Measurements from ENCODE around the gene ENTPD6. TPM values are rescaled to one million over a fixed set of nuclear protein-coding genes. Genes with fewer than 3 reads are reported as not detected.
A peak's percentile ranks its signal among the peaks of the same experiment; 100 is the strongest.

ENTPD6 gene
- total RNA-seq, 1 donor from 2014 or later = 117 TPM

DNA sequence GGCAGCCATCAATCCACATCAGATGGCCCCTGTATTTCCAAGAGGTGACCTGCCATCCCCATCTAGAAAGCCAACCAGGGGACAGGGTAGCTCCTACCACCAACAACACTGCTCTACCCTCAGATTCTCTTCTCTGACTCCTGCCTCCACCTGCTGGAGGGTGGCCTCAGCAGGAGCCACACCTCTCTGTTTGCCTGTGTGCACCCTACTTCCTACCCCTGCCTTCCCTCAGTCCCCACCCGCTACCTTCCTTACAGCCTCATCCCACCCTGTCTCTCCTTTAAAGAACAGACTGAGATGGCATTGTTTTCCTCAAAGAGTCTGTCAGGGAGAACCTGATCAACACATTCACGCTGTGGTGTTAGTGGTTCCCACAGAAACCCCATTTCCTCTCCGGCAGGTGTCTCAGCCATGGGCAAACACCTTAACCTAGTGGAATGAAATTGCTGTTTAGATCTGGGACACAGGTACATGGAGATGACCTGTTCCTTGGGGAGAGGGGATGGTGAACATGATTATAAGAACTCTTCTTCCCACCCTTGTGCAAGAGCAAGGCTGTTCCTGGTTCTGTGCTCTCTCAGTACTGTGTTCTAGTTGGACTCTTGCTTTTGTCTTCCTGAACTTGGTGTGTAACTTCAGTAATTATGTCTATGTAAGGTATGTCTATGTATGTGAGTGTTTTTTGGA lies 1.8 kb downstream of the ENTPD6 start:
- no peak for DNase-seq (ENCODE audit: low read depth)
- H3K36me3 ChIP-seq (ENCODE audit: control insufficient read depth, insufficient read depth, low read length) = peaks cover 1% of the 10 kb centered on the region
- no peak for FAIRE-seq
- H3K27me3 ChIP-seq (ENCODE audit: control insufficient read depth, insufficient read depth, low read length) = no peaks in the 10 kb centered on the region
- TF ChIP-seq, protein P1, sequence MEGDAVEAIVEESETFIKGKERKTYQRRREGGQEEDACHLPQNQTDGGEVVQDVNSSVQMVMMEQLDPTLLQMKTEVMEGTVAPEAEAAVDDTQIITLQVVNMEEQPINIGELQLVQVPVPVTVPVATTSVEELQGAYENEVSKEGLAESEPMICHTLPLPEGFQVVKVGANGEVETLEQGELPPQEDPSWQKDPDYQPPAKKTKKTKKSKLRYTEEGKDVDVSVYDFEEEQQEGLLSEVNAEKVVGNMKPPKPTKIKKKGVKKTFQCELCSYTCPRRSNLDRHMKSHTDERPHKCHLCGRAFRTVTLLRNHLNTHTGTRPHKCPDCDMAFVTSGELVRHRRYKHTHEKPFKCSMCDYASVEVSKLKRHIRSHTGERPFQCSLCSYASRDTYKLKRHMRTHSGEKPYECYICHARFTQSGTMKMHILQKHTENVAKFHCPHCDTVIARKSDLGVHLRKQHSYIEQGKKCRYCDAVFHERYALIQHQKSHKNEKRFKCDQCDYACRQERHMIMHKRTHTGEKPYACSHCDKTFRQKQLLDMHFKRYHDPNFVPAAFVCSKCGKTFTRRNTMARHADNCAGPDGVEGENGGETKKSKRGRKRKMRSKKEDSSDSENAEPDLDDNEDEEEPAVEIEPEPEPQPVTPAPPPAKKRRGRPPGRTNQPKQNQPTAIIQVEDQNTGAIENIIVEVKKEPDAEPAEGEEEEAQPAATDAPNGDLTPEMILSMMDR (IDR thresholded peaks at IDR 0.05; ENCODE audit: insufficient read depth, low read length, severe bottlenecking) = peak; percentile 25
- peak overlapping the region; percentile 88 for H3K4me3 ChIP-seq (ENCODE audit: low read depth, low read length)

DNA sequence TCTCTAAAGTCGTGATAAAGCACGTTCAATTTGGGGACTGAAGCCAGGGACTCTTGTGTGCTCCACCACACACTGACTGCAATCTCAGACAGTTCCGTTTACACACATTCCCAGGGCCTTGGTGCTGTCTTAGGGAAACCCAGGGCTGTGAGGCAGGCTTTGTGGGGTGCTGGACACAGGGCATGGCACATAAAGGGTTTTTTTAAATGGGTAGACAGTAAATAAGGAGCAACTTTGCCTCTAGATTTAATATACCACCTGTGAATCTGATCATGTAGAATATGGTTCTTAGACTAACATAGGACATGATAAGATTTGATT lies 2.3 kb downstream of the ENTPD6 start:
- no peaks in the 10 kb centered on the region for H3K27me3 ChIP-seq (ENCODE audit: control insufficient read depth, insufficient read depth, low read length)
- TF ChIP-seq, protein P1 (IDR thresholded peaks at IDR 0.05; ENCODE audit: insufficient read depth, low read length, severe bottlenecking) = no peak
- FAIRE-seq (no peak), DNase-seq (ENCODE audit: low read depth) (no peak)
- H3K36me3 ChIP-seq (ENCODE audit: control insufficient read depth, insufficient read depth, low read length) = peaks cover 1% of the 10 kb centered on the region
- H3K4me3 ChIP-seq (ENCODE audit: low read depth, low read length) = no peak overlapping the region

- DNase-seq (ENCODE audit: low read depth) (no peak), FAIRE-seq (no peak)
- H3K36me3 ChIP-seq (ENCODE audit: control insufficient read depth, insufficient read depth, low read length) = peaks cover 1% of the 10 kb centered on the region
- H3K4me3 ChIP-seq (ENCODE audit: low read depth, low read length) = no peak overlapping the region
- TF ChIP-seq, protein P1 (IDR thresholded peaks at IDR 0.05; ENCODE audit: insufficient read depth, low read length, severe bottlenecking) = no peak
- no peaks in the 10 kb centered on the region for H3K27me3 ChIP-seq (ENCODE audit: control insufficient read depth, insufficient read depth, low read length)
Measured at GRCh38 chr20:25198663-25199383, 3.3 kb downstream of the ENTPD6 start.

GRCh38 chr20:25199473-25200260 lies 4.2 kb downstream of the ENTPD6 start:
- TF ChIP-seq, protein P1 (IDR thresholded peaks at IDR 0.05; ENCODE audit: insufficient read depth, low read length, severe bottlenecking) = no peak
- DNase-seq (ENCODE audit: low read depth) (no peak), FAIRE-seq (no peak)

DNA sequence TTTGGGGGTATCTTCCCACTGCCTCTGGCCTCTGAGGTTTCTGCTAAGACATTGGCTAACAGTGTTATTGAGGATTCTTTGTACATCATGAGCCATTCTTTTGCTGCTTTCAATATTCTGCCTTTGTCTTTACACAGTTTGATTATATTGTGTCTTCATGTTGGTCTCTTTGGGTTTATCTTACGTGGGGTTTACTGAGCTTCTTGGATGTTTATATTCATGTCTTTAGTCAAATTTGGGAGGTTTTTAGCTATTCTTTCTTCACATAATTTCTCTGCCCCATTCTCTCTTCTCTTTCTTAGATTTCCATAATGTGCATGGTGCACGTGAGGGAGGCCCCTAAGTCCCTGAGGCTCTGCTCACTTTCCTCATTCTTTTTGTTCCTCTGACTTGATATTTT lies 7.6 kb downstream of the ENTPD6 start:
- FAIRE-seq = no peak
- no peaks in the 10 kb centered on the region for H3K27me3 ChIP-seq (ENCODE audit: control insufficient read depth, insufficient read depth, low read length)
- no peak for DNase-seq (ENCODE audit: low read depth)
- TF ChIP-seq, protein P1 (IDR thresholded peaks at IDR 0.05; ENCODE audit: insufficient read depth, low read length, severe bottlenecking) = no peak
- peaks cover 4% of the 10 kb centered on the region for H3K36me3 ChIP-seq (ENCODE audit: control insufficient read depth, insufficient read depth, low read length)
- no peak overlapping the region for H3K4me3 ChIP-seq (ENCODE audit: low read depth, low read length)

More at GRCh38 chr20:25199473-25200260, 4.2 kb downstream of the ENTPD6 start:
- Histone ChIP-seq H3K4me3 (ENCODE audit: low read depth, low read length) (no peak overlapping the region), H3K27me3 (ENCODE audit: control insufficient read depth, insufficient read depth, low read length) (no peaks in the 10 kb centered on the region), H3K36me3 (ENCODE audit: control insufficient read depth, insufficient read depth, low read length) (peaks cover 1% of the 10 kb centered on the region)

Data from bronchial epithelial cell (primary cell).